22Rv1 (cell line): ENCODE data around the gene CUTA.

Experiments used
- H3K27ac ChIP-seq: fragments of 450-650 bp; 2 replicates; pipeline ENCODE4 v1.5.1; 2017
- CTCF ChIP-seq: fragments of 450-650 bp; IDR thresholded peaks from 2 replicates; pipeline ENCODE4 v1.5.1; 2017; ENCODE audit warnings: mild to moderate bottlenecking
- ZFX ChIP-seq: fragments of 450-650 bp; IDR thresholded peaks from 2 replicates; pipeline ENCODE4 v1.6.1; 2017; ENCODE audit warnings: antibody characterized with exemption, borderline replicate concordance

The CUTA gene

GRCh38 chr6:33454009-33454946, 36.4 kb upstream of the CUTA start, which contains the start of gene ZBTB9:
ZBTB9 (plus strand) TSS chr6:33454576; CDS start chr6:33455101, 525 bp downstream.
- TF ChIP-seq ZFX (no peak), CTCF (no peak)
- peak within 1 kb of the TSS; percentile 73 for H3K27ac ChIP-seq

- TF ChIP-seq CTCF = no peak
- no peak for TF ChIP-seq ZFX
- H3K27ac ChIP-seq = peak overlapping the region; percentile 73
Observed at GRCh38 chr6:33453393-33454008, 35.6 kb upstream of the CUTA start.

- H3K27ac ChIP-seq = no peak overlapping the region
Observed at GRCh38 chr6:33452496-33452895, 34.6 kb upstream of the CUTA start.

GRCh38 chr6:33451606-33452005, 33.7 kb upstream of the CUTA start:
- TF ChIP-seq CTCF (no peak), ZFX (no peak)
- H3K27ac ChIP-seq = no peak overlapping the region

More at GRCh38 chr6:33452496-33452895, 34.6 kb upstream of the CUTA start:
- no peak for TF ChIP-seq ZFX
- TF ChIP-seq CTCF = no peak

- TF ChIP-seq ZFX (no peak), CTCF (no peak)
- 0 out of 2 replicates have a peak overlapping the region, but pooled peaks have one; percentile 10 for H3K27ac ChIP-seq
Observed at GRCh38 chr6:33450434-33450833, 32.5 kb upstream of the CUTA start.

- TF ChIP-seq CTCF (no peak), ZFX (no peak)
- H3K27ac ChIP-seq = no peak overlapping the region
Observed at GRCh38 chr6:33446356-33446755, 28.4 kb upstream of the CUTA start.
